Ishikawa (cell line): Measurements from ENCODE around the gene CDR2.

Experiments used
- EP300 ChIP-seq: IDR thresholded peaks from 2 replicates; pipeline ENCODE4 v1.6.1; 2012; ENCODE audit warnings: borderline replicate concordance
- MAX ChIP-seq: IDR thresholded peaks from 2 replicates; pipeline ENCODE4 v1.6.1; 2012
- RAD21 ChIP-seq: IDR thresholded peaks from 2 replicates; pipeline ENCODE4 v1.6.1; 2012; ENCODE audit warnings: low read depth

DNA sequence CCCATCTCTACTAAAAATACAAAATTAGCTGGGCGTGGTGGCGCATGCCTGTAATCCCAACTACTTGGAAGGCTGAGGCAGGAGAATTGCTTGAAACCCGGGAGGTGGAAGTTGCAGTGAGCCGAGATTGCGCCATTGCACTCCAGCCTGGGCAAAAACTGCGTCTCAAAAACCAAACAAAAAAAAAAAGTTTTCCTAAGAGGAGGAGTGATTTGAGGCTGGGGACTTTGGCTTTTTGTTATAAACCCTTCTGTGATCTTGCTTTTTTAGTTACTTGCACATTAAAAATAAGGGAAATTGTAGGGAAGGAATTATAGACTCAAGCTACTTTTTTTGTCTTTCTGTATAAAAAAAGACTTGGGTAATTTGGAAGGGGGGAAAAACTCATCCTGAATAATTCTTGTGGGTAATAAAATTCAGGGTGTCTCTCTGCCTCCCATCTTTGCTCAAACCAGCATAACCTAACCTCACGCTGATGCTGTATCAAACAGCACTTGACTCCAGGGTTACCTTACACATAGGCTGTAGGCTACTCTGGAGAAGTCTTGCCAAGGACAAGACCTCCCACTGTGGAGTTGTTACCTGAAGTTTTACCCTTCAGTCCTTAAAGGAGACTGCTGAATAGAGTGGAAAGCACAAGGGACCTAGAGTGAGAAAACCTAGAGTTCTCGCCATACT is 1.7 kb upstream of the CDR2 start:
- TF ChIP-seq MAX (no peak), EP300 (no peak), RAD21 (no peak)
